ENCODE data around the gene ADD1.

The ADD1 gene

GRCh38 chr4:2855584-2855983 is 11.9 kb downstream of the ADD1 start:
- ChIA-PET POLR2A (ENCODE audit: low non-redundant PET) (no interaction called here), CTCF (interaction anchor here (0.6 kb wide), 1 partner anchor 88 kb away, joined by 3 read pairs; no protein-coding TSS in a partner anchor)
- TF ChIP-seq CTCF (conservative IDR thresholded peaks at IDR 0.05; ENCODE audit: low read depth), result no peak
- no peak overlapping the region for H3K27ac ChIP-seq
- no peak for DNase-seq (ENCODE audit: low spot score)

GRCh38 chr4:2856266-2856665 is 12.6 kb downstream of the ADD1 start:
- TF ChIP-seq CTCF (conservative IDR thresholded peaks at IDR 0.05; ENCODE audit: low read depth), result no peak
- CTCF ChIA-PET, result interaction anchor here (0.6 kb wide), 1 partner anchor 87 kb away, joined by 3 read pairs; no protein-coding TSS in a partner anchor
- DNase-seq (ENCODE audit: low spot score), result no peak
- POLR2A ChIA-PET (ENCODE audit: low non-redundant PET), result no interaction called here
- no peak overlapping the region for H3K27ac ChIP-seq

GRCh38 chr4:2857349-2857927 is 13.8 kb downstream of the ADD1 start:
- ChIA-PET CTCF (no interaction called here), POLR2A (ENCODE audit: low non-redundant PET) (no interaction called here)
- TF ChIP-seq CTCF (conservative IDR thresholded peaks at IDR 0.05; ENCODE audit: low read depth), result no peak
- H3K27ac ChIP-seq, result no peak overlapping the region
- no peak for DNase-seq (ENCODE audit: low spot score)

- TF ChIP-seq CTCF (conservative IDR thresholded peaks at IDR 0.05; ENCODE audit: low read depth), result no peak
- DNase-seq (ENCODE audit: low spot score), result no peak
- POLR2A ChIA-PET (ENCODE audit: low non-redundant PET), result interaction anchor here (0.7 kb wide), 1 partner anchor 552 kb away, joined by 3 read pairs; no protein-coding TSS in a partner anchor
- no peak overlapping the region for H3K27ac ChIP-seq
- CTCF ChIA-PET, result no interaction called here
These were observed 15.0 kb downstream of the ADD1 start for GRCh38 chr4:2858451-2859217.

- no peak overlapping the region for H3K27ac ChIP-seq
- POLR2A ChIA-PET (ENCODE audit: low non-redundant PET), result no interaction called here
- no peak for DNase-seq (ENCODE audit: low spot score)
- CTCF ChIA-PET, result no interaction called here
- TF ChIP-seq CTCF (conservative IDR thresholded peaks at IDR 0.05; ENCODE audit: low read depth), result no peak
These were observed 15.9 kb downstream of the ADD1 start for GRCh38 chr4:2859514-2859913.

- DNase-seq (ENCODE audit: low spot score), result no peak
- no peak for TF ChIP-seq CTCF (conservative IDR thresholded peaks at IDR 0.05; ENCODE audit: low read depth)
- ChIA-PET CTCF (interaction anchor here (0.7 kb wide), 1 partner anchor 245 kb away, joined by 3 read pairs; no protein-coding TSS in a partner anchor), POLR2A (ENCODE audit: low non-redundant PET) (no interaction called here)
- H3K27ac ChIP-seq, result no peak overlapping the region
These were observed 17.0 kb downstream of the ADD1 start for GRCh38 chr4:2860391-2861348.

Data from RWPE1 (cell line).